ENCODE data around the gene RNF207.

RNF207 gene

GRCh38 chr1:6269720-6270400 is 63.9 kb downstream of the RNF207 start:
- no peak for DNase-seq

DNA sequence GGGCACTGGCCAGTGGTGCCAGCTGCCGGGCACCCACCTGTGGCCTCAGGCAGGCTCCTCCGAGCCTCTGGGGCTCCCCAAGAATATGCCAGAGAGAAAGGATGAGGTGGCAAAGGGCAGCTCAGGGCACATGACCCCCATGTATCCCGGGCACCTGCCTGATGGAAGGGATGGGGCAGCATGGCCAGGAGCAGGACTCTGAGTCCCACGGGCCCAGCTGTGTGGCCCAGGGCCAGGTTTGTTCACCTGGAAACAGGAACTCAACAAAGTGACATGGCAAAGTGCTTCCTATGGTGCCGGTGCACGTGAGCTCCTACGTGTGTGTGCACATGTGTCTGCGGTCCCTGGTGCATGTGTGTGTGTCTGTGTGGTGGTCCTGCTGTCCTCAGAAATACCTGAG is 64.5 kb downstream of the RNF207 start:
- DNase-seq: no peak
